DMS 273 (cell line): ENCODE data around the gene DOLPP1.

Experiments used
- DNase-seq: peaks from one replicate; lab custom pipeline; 2025; ENCODE audit not compliant: unreplicated experiment; lab: John Stamatoyannopoulos, UW

Gene DOLPP1

GRCh38 chr9:129094387-129095169 lies 13.7 kb downstream of the DOLPP1 start:
- DNase-seq: no peak

- no peak for DNase-seq
These were observed 14.3 kb downstream of the DOLPP1 start for GRCh38 chr9:129095170-129095667.

GRCh38 chr9:129095908-129096307 lies 15.0 kb downstream of the DOLPP1 start:
- DNase-seq: no peak

- no peak for DNase-seq
These were observed 16.9 kb downstream of the DOLPP1 start for GRCh38 chr9:129097671-129098306.

- DNase-seq: no peak
These were observed 17.4 kb downstream of the DOLPP1 start for GRCh38 chr9:129098328-129098727.

- DNase-seq: no peak
These were observed 19.7 kb downstream of the DOLPP1 start for GRCh38 chr9:129100383-129101169.

- no peak for DNase-seq
These were observed 20.4 kb downstream of the DOLPP1 start for GRCh38 chr9:129101279-129101678.

- DNase-seq: no peak
These were observed 21.2 kb downstream of the DOLPP1 start for GRCh38 chr9:129102095-129102525.

- DNase-seq: peak; percentile 86
These were observed 22.1 kb downstream of the DOLPP1 start for GRCh38 chr9:129102791-129103594.

GRCh38 chr9:129103595-129103965 lies 22.7 kb downstream of the DOLPP1 start:
- no peak for DNase-seq

- DNase-seq: no peak
These were observed 23.1 kb downstream of the DOLPP1 start for GRCh38 chr9:129104051-129104450.

GRCh38 chr9:129105857-129106694 lies 25.2 kb downstream of the DOLPP1 start:
- DNase-seq: no peak

- DNase-seq: no peak
These were observed 26.7 kb downstream of the DOLPP1 start for GRCh38 chr9:129107651-129108050.

GRCh38 chr9:129108083-129108804 lies 27.3 kb downstream of the DOLPP1 start:
- no peak for DNase-seq

GRCh38 chr9:129108805-129109536 lies 28.1 kb downstream of the DOLPP1 start:
- DNase-seq: peak; percentile 49

- DNase-seq: peak; percentile 61
These were observed 28.6 kb downstream of the DOLPP1 start for GRCh38 chr9:129109537-129109903.

GRCh38 chr9:129109952-129110739 lies 29.2 kb downstream of the DOLPP1 start:
- DNase-seq: peak; percentile 55
